Ascending aorta (tissue), 2 donors: ENCODE data around the gene BARX1. TPM values are rescaled to one million over a fixed set of nuclear protein-coding genes. Genes with fewer than 3 reads are reported as not detected.

Experiments used
- DNase-seq, 2 donors: peaks; one replicate each; pipeline ENCODE4 v3.0.0-alpha.2; 2019; ENCODE audit warnings: low spot score in 2 of 2
- H3K27ac ChIP-seq, 2 donors: fragments of 200-600 bp; sonication (generic); one replicate each; pipeline ENCODE4 v1.5.1; 2016 to 2017; ENCODE audit warnings: mild to moderate bottlenecking in 1 of 2
- H3K27me3 ChIP-seq: fragments of 200-600 bp; sonication (generic); one replicate; pipeline ENCODE4 v1.5.1; 2017
- H3K36me3 ChIP-seq, 2 donors: fragments of 200-600 bp; sonication (generic); one replicate each; pipeline ENCODE4 v1.5.1; 2016
- H3K4me1 ChIP-seq, 2 donors: fragments of 200-600 bp; sonication (generic); one replicate each; pipeline ENCODE4 v1.5.1; 2016 to 2017; ENCODE audit warnings: mild to moderate bottlenecking in 1 of 2
- H3K4me3 ChIP-seq, 2 donors: fragments of 200-600 bp; sonication (generic); one replicate each; pipeline ENCODE4 v1.5.1; 2016 to 2017; ENCODE audit warnings: mild to moderate bottlenecking in 1 of 2
- H3K9me3 ChIP-seq, 2 donors: fragments of 200-600 bp; sonication (generic); one replicate each; pipeline ENCODE4 v1.5.1; 2016
- CTCF ChIP-seq, 3 experiments: fragments of 200-600 bp in 2 of 3; fragments of 450-650 bp in 1 of 3; sonication (generic) in 2 of 3; IDR thresholded peaks; one replicate each; pipeline ENCODE4 v1.5.1; 2016 to 2019; ENCODE audit warnings: antibody characterized with exemption in 3 of 3, mild to moderate bottlenecking in 1 of 3, moderate library complexity in 1 of 3
- intact Hi-C: fragments of 100-400 bp; cut with DNase I; formaldehyde crosslinking; loops from one replicate; pipeline ENCODE4 v1.15.1; 2023
- total RNA-seq: library from RNA; depleted of rRNA; stranded (reverse); fragments of >200 nt; gene quantifications from one replicate; pipeline ENCODE4 v1.1.0, GENCODE V29; 2016

The BARX1 gene
- total RNA-seq, 1 donor from 2014 or later, result not detected

- no peaks in the 10 kb centered on the region for H3K36me3 ChIP-seq
- no peak for DNase-seq
- no peaks in the 10 kb centered on the region for H3K4me1 ChIP-seq
- intact Hi-C loops, result no loop called here
- H3K27me3 ChIP-seq, result no peaks in the 10 kb centered on the region
- H3K27ac ChIP-seq, result no peak overlapping the region
- no peak for TF ChIP-seq CTCF (IDR thresholded peaks at IDR 0.05)
- H3K9me3 ChIP-seq, result no peaks in the 10 kb centered on the region
- no peak overlapping the region for H3K4me3 ChIP-seq
Measured at GRCh38 chr9:93922535-93922934, 32.6 kb downstream of the BARX1 start.

GRCh38 chr9:93920131-93920800 is 34.9 kb downstream of the BARX1 start:
- Histone ChIP-seq H3K27ac (no peak overlapping the region), H3K36me3 (no peaks in the 10 kb centered on the region), H3K4me3 (no peak overlapping the region), H3K9me3 (no peaks in the 10 kb centered on the region), H3K27me3 (no peaks in the 10 kb centered on the region), H3K4me1 (no peaks in the 10 kb centered on the region)
- no peak for DNase-seq
- intact Hi-C loops, result no loop called here
- no peak for TF ChIP-seq CTCF (IDR thresholded peaks at IDR 0.05)

GRCh38 chr9:93918061-93918460 is 37.1 kb downstream of the BARX1 start:
- H3K27ac ChIP-seq, result no peak overlapping the region
- H3K27me3 ChIP-seq, result no peaks in the 10 kb centered on the region
- no peaks in the 10 kb centered on the region for H3K4me1 ChIP-seq
- no peak for TF ChIP-seq CTCF (IDR thresholded peaks at IDR 0.05)
- H3K9me3 ChIP-seq, result no peaks in the 10 kb centered on the region
- H3K36me3 ChIP-seq, result no peaks in the 10 kb centered on the region
- intact Hi-C loops, result no loop called here
- DNase-seq, result no peak
- no peak overlapping the region for H3K4me3 ChIP-seq

GRCh38 chr9:93917121-93917853 is 37.9 kb downstream of the BARX1 start:
- TF ChIP-seq CTCF (IDR thresholded peaks at IDR 0.05), result no peak
- H3K4me1 ChIP-seq, result no peaks in the 10 kb centered on the region
- no peak for DNase-seq
- H3K27ac ChIP-seq, result no peak overlapping the region
- intact Hi-C loops, result no loop called here
- H3K9me3 ChIP-seq, result no peaks in the 10 kb centered on the region
- H3K36me3 ChIP-seq, result no peaks in the 10 kb centered on the region
- no peaks in the 10 kb centered on the region for H3K27me3 ChIP-seq
- H3K4me3 ChIP-seq, result no peak overlapping the region

GRCh38 chr9:93916358-93916757 is 38.8 kb downstream of the BARX1 start:
- H3K4me1 ChIP-seq, result no peaks in the 10 kb centered on the region
- no peak overlapping the region for H3K4me3 ChIP-seq
- TF ChIP-seq CTCF (IDR thresholded peaks at IDR 0.05), result no peak
- no peak for DNase-seq
- intact Hi-C loops, result no loop called here
- no peaks in the 10 kb centered on the region for H3K9me3 ChIP-seq
- no peaks in the 10 kb centered on the region for H3K36me3 ChIP-seq
- no peak overlapping the region for H3K27ac ChIP-seq
- H3K27me3 ChIP-seq, result no peaks in the 10 kb centered on the region
